Dermis blood vessel endothelial cell (primary cell): ENCODE data around the gene LTBP2. TPM values are rescaled to one million over a fixed set of nuclear protein-coding genes. Genes with fewer than 3 reads are reported as not detected.

Experiments used
- DNase-seq: peaks from one replicate; pipeline ENCODE4 v3.0.0; 2010
- total RNA-seq: library from RNA; depleted of rRNA; stranded (reverse); fragments of >200 nt; gene quantifications from 2 replicates; pipeline ENCODE4 v1.2.3, GENCODE V29; 2014

LTBP2 gene
- total RNA-seq, 1 donor from 2014 or later = 90.5 TPM

GRCh38 chr14:74476607-74477006 lies 135.4 kb downstream of the LTBP2 start:
- no peak for DNase-seq

GRCh38 chr14:74476107-74476506 lies 135.9 kb downstream of the LTBP2 start:
- no peak for DNase-seq

GRCh38 chr14:74475678-74476077 lies 136.4 kb downstream of the LTBP2 start:
- no peak for DNase-seq

GRCh38 chr14:74474376-74474775 lies 137.7 kb downstream of the LTBP2 start:
- no peak for DNase-seq

GRCh38 chr14:74472601-74473000 lies 139.4 kb downstream of the LTBP2 start:
- DNase-seq = no peak

GRCh38 chr14:74469548-74470518 lies 142.2 kb downstream of the LTBP2 start:
- peak; percentile 37 for DNase-seq

GRCh38 chr14:74468513-74468912 lies 143.5 kb downstream of the LTBP2 start:
- no peak for DNase-seq

- DNase-seq = no peak
Observed at GRCh38 chr14:74465335-74465734, 146.7 kb downstream of the LTBP2 start.

GRCh38 chr14:74464785-74465184 lies 147.3 kb downstream of the LTBP2 start:
- DNase-seq = no peak

GRCh38 chr14:74463697-74464096 lies 148.3 kb downstream of the LTBP2 start:
- DNase-seq = no peak

- DNase-seq = no peak
Observed at GRCh38 chr14:74462993-74463392, 149.0 kb downstream of the LTBP2 start.

GRCh38 chr14:74459976-74460375 lies 152.1 kb downstream of the LTBP2 start:
- DNase-seq = peak; percentile 49

GRCh38 chr14:74459289-74459946 lies 152.6 kb downstream of the LTBP2 start:
- peak; percentile 74 for DNase-seq

GRCh38 chr14:74457565-74457895 lies 154.5 kb downstream of the LTBP2 start:
- no peak for DNase-seq

GRCh38 chr14:74456684-74457564 lies 155.1 kb downstream of the LTBP2 start:
- DNase-seq = no peak

- peak; percentile 67 for DNase-seq
Observed at GRCh38 chr14:74454397-74454796, 157.6 kb downstream of the LTBP2 start.

Other genes starting within 250 kb of the LTBP2 start
- not detected in 2 replicates for gene SYNDIG1L, start 186.0 kb downstream of the LTBP2 start, total RNA-seq
- gene NPC2, start 118.9 kb downstream of the LTBP2 start, total RNA-seq = 205 and 322 TPM in 2 replicates
- 17.0 and 19.1 TPM in 2 replicates for gene ISCA2, start 118.5 kb downstream of the LTBP2 start, total RNA-seq
- 27.6 and 33.9 TPM in 2 replicates for gene AREL1, start 100.8 kb upstream of the LTBP2 start, total RNA-seq
- gene FCF1, start 100.9 kb upstream of the LTBP2 start, total RNA-seq = 29.6 and 52.5 TPM in 2 replicates
- 32.3 and 45.9 TPM in 2 replicates for gene YLPM1, start 151.1 kb upstream of the LTBP2 start, total RNA-seq